Measurements from ENCODE around the gene FAM3B. TPM values are rescaled to one million over a fixed set of nuclear protein-coding genes. Genes with fewer than 3 reads are reported as not detected.
A peak's percentile ranks its signal among the peaks of the same experiment; 100 is the strongest.

FAM3B gene
- total RNA-seq, 1 donor from 2014 or later: 4.8 TPM

GRCh38 chr21:41373253-41373652 is 56.7 kb downstream of the FAM3B start:
- Histone ChIP-seq H3K9me3 (no peaks in the 10 kb centered on the region), H3K27me3 (ENCODE audit: low read depth) (no peaks in the 10 kb centered on the region), H3K36me3 (peaks cover 18% of the 10 kb centered on the region), H3K27ac (no peak overlapping the region), H3K4me1 (peaks cover 11% of the 10 kb centered on the region), H3K4me3 (no peak overlapping the region)
- no peak for TF ChIP-seq CTCF (IDR thresholded peaks at IDR 0.05)
- no peak for DNase-seq
- no peak for ATAC-seq
- intact Hi-C loops (cut with DNase I): no loop called here

DNA sequence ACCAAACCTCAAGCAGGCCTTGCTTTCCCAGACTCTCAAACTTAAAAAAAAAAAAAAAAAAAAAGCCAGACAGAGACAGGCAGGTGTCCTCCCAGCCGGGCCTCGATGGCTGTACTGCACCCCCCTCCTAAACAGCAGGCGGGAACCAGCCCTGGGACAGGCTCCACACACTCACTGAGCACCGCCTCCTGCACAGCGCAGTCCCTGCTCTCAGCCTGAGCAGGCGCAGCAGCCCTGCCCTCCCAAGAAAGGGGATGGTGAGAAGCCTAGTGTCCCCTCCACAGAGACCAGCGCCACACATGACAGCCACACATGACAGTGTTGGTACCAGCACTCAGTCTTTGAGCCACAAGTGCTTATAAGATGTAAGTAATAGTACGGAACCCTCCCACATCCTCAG is 57.2 kb downstream of the FAM3B start:
- H3K27ac ChIP-seq: no peak overlapping the region
- H3K4me1 ChIP-seq: peaks cover 11% of the 10 kb centered on the region
- H3K9me3 ChIP-seq: no peaks in the 10 kb centered on the region
- no peaks in the 10 kb centered on the region for H3K27me3 ChIP-seq (ENCODE audit: low read depth)
- ATAC-seq (no peak), DNase-seq (no peak)
- intact Hi-C loops (cut with DNase I): no loop called here
- no peak for TF ChIP-seq CTCF (IDR thresholded peaks at IDR 0.05)
- H3K4me3 ChIP-seq: no peak overlapping the region
- H3K36me3 ChIP-seq: peaks cover 18% of the 10 kb centered on the region

GRCh38 chr21:41374177-41374712 is 57.6 kb downstream of the FAM3B start:
- no peak overlapping the region for H3K27ac ChIP-seq
- no peak overlapping the region for H3K4me3 ChIP-seq
- peaks cover 18% of the 10 kb centered on the region for H3K36me3 ChIP-seq
- TF ChIP-seq CTCF (IDR thresholded peaks at IDR 0.05): no peak
- H3K4me1 ChIP-seq: peaks cover 7% of the 10 kb centered on the region
- intact Hi-C loops (cut with DNase I): no loop called here
- no peaks in the 10 kb centered on the region for H3K27me3 ChIP-seq (ENCODE audit: low read depth)
- no peaks in the 10 kb centered on the region for H3K9me3 ChIP-seq
- ATAC-seq (peak in 1 of 2 donors; percentile 18), DNase-seq (no peak)

DNA sequence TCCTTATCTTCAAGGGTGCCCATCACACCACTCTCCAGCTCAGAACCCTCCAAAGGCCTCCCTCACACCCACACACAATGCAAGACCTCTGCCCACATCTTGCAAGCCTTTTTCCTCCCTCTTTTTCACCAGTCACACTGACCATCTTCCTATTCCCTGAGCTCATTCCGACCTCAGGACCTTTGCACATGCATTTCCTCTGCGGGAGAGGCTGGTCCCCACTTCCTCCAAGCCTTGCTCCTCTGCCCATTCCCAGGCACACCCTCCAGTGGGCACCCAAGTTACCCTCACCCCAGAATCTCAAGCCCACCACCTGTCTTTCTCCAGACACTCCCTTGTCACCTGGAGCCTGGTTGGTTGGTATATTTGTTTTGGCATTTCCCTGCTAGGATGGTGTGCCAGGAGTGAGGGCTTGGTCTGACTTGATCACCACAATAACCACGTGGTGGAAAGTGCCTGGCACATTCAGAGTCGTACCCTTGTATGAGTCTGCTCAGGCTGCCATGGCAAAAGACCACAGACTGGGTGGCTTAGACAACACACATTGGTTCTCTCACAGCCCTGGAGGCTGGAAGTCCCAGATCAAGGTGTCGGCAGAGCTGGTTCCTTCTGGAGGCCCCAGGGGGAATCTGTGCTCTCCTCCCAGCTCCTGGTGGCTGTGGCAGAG is 58.4 kb downstream of the FAM3B start:
- DNase-seq: no peak
- no peak for TF ChIP-seq CTCF (IDR thresholded peaks at IDR 0.05)

GRCh38 chr21:41375875-41376274 is 59.3 kb downstream of the FAM3B start:
- H3K27me3 ChIP-seq (ENCODE audit: low read depth): no peaks in the 10 kb centered on the region
- no peak overlapping the region for H3K4me3 ChIP-seq
- DNase-seq (no peak), ATAC-seq (no peak)
- no peak for TF ChIP-seq CTCF (IDR thresholded peaks at IDR 0.05)
- no peaks in the 10 kb centered on the region for H3K4me1 ChIP-seq
- H3K27ac ChIP-seq: no peak overlapping the region
- intact Hi-C loops (cut with DNase I): no loop called here
- no peaks in the 10 kb centered on the region for H3K9me3 ChIP-seq
- H3K36me3 ChIP-seq: peaks cover 33% of the 10 kb centered on the region

More for the DNA sequence above, 58.4 kb downstream of the FAM3B start:
- Histone ChIP-seq H3K27me3 (ENCODE audit: low read depth) (no peaks in the 10 kb centered on the region), H3K9me3 (no peaks in the 10 kb centered on the region), H3K4me3 (no peak overlapping the region), H3K27ac (no peak overlapping the region), H3K36me3 (peaks cover 24% of the 10 kb centered on the region), H3K4me1 (no peaks in the 10 kb centered on the region)
- no peak for ATAC-seq
- intact Hi-C loops (cut with DNase I): no loop called here
